Measurements from ENCODE around the gene PPP2CA.
"Not testable (repeated sequence)": the region's sequence is repeated elsewhere in the genome, so short reads cannot be mapped to it uniquely, and the experiment has no call there.

PPP2CA gene

DNA sequence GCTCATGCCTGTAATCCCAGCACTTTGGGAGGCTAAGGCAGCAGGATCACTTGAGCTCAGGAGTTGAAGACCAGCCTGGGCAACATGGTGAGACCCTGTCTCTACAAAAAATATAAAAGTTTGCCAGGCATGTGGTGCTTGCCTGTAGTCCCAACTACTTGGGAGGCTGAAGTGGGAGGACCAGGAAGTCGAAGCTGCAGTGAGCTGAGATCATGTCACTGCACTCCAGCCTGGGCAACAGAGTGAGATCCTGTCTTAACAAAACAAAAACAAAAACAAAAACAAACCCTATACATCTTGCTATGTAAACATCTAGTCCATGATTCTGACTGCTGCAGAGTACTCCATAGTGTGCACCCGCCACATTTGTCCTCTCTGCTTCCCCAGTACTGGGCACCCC is 19.8 kb upstream of the PPP2CA start:
- DNase-seq (ENCODE audit: low read depth in 3 of 3), result no peak

DNA sequence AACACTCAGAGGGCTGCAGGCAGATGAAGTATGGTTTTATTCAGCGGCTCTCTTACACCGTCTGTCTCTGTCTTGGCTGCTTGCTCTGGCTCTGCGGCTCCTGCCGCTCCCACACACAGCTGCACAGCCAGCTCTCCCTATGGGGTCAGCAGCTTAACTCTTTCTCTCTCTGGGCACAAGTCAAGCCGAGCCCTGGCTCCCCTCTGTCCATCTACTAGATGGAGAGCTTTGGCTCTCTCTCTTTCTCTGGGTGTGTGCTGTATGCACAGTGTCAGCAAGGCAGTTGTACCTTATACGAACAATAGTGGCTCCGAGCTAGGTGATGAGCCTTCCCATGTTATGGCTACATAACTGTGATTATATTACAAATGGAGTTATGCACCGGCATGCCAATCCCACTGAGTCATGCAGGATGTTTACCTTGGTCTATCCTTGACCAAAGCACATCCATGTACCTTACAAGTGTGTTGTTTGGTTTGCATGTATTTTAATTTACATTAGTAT is 19.3 kb upstream of the PPP2CA start:
- no peak for DNase-seq (ENCODE audit: low read depth in 3 of 3)

DNA sequence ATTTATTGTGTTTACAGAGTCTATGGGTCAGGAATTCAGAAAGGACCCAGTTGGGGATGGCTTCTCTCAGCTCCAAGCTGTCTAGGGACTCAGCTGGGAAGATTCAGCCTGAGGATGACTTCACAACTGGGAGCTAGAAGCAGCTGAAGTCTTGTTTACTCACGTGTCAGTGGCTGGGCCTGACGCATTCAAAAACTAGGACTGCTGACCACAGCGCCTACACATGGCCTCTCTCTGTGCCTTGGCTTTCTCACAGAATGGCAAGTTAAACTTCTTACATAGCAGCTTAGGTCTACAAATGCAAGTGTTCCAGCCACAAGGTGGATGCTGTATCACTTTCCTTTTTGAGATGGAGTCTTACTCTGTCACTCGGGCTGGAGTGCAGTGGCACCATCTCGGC is 16.3 kb upstream of the PPP2CA start:
- DNase-seq (ENCODE audit: low read depth in 3 of 3), result no peak

DNA sequence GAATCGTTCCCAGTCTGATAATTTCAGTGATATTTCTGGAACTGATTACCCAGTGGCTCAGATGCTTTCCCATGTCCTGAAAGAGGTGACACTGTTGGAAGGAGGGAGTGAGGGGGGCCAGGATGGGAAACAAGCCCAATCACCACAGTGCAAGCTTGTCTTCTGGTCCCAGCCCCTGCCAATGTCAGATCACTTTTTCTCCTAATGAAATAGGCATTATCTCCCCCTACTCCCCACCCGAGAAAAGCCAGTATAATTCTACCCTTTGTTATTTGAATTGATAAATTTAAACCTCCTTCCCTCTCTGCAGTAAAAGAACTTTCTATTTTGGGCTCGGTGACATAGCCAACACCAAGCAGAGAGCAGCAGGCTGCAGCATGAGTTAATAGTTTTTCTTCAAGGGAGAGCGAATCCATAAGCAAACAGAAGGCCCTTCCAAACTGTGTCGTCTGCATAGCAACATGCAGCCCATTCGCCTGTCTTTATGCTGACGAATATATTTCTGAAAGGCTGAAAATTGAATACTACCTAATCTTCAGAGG is 14.6 kb upstream of the PPP2CA start:
- no peak for DNase-seq (ENCODE audit: low read depth in 3 of 3)

DNA sequence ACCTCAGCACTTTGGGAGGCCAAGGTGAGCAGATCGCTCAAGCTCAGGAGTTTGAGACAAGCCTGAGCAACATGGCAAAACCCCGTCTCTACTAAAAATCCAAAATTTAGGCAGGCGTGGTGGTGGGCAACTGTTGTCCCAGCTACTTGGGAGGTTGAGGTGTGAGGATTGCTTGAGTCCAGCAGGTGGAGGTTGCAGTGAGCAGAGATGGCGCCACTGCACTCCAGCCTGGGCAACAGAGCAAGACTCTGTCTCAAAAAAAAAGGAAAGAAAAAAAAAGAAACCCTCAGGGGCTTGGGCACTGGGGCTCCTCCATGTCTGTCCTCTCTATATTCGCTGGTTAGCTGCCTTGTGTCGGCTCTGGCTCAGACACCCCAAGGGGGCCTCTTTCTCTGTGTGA is 10.9 kb upstream of the PPP2CA start:
- DNase-seq (ENCODE audit: low read depth in 3 of 3), result no peak

DNA sequence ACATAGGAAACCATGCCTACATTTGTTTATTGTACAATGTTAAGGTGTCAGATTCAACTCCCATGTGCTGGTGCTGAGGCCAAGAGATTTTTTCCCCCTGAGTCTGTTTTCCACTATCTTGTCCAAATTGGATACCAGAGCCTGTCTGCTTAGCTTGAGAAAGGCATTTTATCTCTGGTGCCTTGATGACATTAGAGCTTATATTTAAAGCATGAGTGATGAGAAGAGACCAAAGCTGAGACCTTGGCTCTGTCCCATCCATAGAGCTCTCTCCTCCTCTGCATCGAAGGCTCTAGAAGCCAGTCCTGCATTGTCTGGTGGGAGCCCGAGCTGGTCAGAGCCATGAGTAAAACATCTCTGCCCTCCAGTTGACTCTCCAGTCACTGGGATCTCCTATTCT is 10.4 kb upstream of the PPP2CA start:
- DNase-seq (ENCODE audit: low read depth in 3 of 3), result no peak

DNA sequence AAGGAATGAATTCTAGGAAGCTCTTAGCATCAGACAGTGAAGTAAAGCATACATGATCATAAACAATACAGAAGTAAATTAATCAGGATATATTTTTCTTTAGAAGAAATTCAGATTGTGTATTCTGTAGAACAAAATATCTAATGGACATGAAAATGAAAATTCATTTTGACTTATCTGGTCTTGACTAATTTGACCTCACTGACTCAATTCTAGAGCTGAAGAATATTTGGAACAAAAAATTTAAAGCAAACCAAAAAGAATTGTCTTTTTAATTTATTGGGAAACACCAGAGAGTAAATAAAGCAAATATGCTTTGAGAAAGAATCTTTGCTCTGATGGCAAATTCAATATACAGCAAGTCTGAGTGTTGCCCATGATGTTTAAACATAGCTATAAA is 2.8 kb upstream of the PPP2CA start:
- DNase-seq (ENCODE audit: low read depth in 3 of 3), result no peak

DNA sequence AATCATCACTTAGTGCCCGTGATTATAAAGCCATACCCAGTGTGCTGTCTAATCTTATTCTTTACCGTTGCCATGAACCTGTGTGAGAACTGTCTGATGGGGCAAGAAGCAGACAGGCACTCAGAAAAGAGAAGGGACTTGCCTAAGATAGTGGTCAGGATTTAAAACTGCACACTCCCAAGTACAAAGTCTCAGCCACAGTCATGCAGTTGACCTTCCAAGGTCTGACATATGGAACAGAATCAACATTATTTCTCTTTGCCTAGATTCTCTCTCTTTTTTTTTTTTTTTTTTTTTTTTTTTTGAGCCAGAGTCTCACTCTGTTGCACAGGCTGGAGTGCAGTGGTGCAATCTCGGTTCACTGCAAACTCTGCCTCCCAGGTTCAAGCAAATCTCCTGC is 1.9 kb upstream of the PPP2CA start:
- no peak for DNase-seq (ENCODE audit: low read depth in 3 of 3)

DNA sequence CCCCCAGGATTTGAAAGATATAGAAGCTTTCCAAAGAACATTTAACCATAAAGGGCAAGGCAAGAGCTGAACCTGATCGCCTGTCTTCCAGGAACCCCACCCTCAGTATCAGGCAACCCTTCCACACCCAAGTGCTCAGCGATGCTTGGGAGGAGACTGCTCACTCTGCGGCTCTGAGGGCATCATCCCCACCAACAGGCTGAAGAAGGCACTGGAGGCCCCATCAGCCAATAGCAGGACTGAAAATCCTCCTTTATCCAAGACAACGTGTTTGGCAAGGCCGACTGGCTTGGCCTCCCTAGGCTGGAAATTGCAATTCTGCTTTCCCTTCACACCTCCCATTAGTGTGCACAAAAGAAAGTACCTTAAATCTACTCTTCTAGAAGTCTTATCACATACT is 1.4 kb upstream of the PPP2CA start:
- no peak for DNase-seq (ENCODE audit: low read depth in 3 of 3)

DNA sequence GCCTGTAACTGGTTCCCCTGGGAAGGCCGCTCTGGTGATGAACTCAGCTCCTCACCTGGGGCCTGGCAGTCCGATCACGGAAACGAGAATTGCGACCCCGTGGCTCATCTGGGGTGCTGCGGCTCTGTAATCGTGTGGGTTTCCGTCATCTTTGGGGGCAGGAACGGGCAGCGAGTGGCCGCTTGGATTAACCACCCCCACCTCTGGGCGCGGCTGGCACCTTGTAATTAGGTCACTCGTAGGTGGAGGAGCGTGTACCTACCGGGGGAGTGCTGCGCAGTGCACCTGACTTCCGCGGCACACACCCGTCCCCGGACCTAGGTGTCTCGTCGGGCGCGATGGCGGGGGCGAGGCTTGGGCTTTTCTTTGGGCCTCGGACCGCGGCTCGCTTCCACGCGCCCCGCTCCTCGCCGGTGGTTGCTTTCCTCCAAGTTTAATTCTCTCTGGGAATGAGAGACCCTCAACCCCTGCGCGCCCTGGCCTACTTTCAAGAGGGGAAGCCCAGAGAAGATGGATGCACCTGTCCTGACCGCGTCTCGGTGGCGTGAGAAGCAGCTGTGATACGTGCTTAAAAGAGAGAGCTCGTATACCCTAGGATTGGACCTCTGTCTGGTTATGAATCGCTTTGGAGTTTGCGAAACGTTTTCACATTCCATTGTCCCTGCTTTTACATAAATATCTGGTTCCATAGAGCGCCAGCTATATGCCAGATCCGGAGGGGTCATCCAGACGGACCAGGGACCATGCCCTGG is 744 bp upstream of the PPP2CA start:
- DNase-seq (ENCODE audit: low read depth in 3 of 3), result peak in 1 of 3 donors; percentile 53

DNA sequence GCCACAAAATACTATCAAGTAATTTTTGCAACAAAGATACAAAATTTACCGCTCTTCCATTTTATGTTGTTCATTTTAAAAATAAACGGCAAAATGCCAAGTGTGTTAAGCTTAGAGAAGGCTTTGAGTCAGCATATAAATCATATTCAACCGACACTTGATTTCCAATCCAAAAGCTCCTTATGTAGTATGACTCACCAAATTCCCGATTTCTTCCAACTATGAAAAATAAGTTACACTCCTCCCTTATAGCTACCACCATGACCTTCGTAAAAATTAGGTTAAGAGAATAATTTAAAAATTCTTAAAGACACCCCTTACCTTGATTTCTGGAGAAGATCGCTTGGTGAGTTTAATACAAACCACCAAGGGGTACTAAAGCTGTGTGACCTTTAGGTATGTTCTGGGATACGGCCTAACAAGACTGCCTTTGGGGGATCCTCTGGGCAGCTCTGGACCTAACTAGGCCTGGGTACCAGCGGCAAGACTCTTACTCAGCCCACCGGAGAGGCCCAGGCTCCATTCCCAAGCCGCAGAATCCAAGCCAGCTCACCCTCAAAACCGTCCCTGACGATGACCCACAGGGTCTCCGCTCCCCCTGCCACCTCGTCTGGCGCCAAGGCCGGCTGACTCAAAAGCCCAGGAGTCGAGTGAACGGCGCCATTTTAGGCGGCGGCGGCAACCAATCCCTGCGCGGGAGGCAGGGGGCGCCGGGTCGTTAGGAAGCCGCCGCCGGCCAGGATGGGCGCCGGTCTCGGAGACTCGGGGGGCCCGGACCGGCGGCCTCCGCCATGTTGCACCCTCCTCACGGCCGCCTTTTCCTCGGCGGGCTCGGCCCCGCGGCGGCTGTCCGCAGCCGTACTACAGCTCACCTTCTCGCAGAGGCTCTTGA is 739 bp downstream of the PPP2CA start:
- DNase-seq (ENCODE audit: low read depth in 3 of 3), result peak; percentile 41 to 65 (median 48)

DNA sequence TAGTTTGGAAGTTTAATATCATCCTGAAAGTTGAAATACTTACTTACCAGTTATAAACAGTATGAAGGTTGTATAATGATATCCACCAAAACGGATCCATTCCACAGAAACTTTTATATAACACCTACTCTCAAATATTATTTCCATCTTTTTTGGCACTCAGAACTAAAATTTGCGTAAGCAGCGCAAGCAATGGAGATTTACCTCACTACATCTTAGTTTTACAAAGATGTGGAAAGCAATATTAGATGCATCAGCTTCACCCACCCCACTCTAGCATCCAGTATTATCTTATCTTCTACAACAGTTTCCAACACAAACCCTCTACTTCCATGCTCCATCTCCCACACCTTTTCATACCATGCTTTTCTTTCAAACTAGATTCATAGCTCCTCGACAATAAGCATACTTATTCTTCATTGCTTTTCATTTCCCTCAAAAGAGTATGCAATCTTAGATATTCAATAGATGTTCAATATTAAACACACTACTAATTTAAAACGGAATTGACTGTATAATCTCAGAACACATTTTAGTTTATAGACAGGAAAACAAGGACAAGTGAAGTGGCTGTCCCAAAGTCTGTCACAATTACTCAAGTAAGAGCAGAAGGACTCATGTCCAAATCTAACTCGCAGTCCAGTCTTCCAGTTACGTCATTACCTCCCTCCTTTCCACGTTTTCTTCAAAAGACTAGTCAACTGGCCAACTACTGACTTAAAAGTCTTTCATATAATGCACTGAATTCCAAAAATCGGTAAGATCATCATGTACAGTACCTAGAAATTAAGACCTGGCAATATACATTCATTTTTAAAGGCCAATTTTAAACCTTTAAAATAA is 2.2 kb downstream of the PPP2CA start:
- DNase-seq (ENCODE audit: low read depth in 3 of 3), result no peak

DNA sequence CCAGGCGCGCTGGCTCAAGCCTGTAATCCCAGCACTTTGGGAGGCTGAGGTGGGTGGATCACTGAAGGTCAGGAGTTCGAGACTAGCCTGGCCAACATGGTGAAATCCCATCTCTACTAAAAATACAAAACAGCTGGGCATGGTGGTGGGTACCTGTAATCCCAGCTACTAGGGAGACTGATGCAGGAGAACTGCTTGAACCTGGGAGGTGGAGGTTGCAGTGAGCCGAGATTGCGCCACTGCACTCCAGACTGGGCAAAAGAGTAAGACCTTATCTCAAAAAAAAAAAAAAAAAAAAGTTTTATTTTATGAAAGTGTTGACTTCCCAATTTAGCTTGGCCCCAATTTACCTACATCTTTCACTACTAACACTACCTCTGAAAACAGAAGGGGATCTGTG is 4.2 kb downstream of the PPP2CA start:
- not testable (repeated sequence) for DNase-seq (ENCODE audit: low read depth in 3 of 3)

DNA sequence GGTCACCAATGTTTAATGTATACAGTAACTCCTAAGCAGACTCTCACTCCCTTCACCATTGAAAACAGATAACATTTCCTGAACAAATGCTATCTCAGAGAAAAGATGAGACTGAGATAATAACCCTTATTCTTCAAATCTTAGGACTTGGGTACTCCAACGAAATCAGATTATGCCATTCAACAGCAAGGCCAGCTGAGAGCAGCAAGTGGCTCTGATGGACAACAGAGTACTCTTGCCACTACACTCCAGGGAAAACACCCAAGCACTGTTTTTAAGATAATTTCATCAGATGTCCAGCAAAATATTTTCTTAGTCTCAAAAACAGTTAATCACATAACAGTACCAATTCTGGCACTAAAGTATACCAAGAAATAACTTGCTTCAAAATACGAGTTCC is 10.1 kb downstream of the PPP2CA start:
- no peak for DNase-seq (ENCODE audit: low read depth in 3 of 3)

DNA sequence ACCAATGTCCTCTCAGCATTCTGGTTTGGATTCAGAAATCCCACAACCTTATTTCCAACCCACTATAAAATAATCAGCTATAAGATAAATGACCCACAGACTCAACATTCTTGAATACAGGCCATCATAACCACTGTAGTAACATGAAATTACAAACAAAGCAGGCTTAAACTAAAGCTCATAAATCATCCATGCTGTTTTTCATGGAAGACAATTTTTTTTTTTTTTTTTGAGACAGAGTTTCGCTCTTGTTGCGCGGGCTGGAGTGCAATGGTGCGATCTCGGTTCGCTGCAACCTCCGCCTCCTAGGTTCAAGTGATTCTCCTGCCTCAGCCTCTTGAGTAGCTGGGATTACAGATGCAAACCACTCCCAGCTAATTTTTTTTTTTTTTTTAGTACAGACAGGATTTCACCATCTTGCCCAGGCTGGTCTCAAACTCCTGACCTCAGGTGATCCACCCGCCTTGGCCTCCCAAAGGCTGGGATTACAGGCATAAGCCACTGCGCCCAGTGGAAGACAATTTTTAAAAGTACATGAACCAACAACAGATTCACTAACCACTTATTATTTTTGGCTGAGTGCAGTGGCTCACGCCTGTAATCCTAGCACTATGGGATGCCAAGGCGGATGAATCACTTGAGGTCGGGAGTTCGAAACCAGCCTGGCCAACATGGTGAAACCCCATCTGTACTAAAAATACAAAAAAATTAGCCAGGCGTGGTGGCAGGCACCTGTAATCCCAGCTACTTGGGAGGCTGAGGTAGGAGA is 14.4 kb downstream of the PPP2CA start:
- DNase-seq (ENCODE audit: low read depth in 3 of 3), result not testable (repeated sequence)

DNA sequence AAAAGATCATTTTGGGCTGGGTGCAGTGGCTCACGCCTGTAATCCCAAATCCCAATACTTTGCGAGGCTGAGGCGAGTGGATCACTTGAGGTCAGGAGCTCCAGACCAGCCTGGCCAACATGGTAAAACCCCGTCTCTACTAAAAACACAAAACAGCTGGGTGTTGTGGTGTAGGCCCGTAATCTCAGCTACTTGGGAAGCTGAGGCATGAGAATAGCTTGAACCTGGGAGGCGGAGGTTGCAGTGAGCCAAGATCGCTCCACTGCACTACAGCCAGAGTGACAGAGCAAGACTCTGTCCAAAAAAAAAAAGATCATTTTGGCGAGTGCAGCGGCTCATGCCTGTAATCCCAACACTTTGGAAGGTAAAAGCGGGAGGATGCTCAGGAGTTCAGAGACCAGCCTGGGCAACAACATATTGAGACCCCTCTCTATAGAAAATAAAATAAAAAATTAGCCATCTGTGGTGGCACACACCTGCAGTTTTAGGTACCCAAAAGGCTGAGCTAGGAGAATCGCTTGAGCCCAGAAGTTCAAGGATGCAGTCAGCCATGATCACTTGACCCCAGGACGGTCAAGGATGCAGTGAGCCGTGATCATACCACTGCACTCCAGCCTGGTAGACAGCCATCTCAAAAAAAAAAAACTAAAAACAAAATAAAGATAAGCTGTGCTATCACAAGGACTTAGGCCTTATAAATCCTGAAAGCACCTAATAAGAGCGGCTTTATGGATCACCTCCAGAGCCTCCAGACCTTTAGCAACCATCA is 16.2 kb downstream of the PPP2CA start:
- DNase-seq (ENCODE audit: low read depth in 3 of 3), result no peak

DNA sequence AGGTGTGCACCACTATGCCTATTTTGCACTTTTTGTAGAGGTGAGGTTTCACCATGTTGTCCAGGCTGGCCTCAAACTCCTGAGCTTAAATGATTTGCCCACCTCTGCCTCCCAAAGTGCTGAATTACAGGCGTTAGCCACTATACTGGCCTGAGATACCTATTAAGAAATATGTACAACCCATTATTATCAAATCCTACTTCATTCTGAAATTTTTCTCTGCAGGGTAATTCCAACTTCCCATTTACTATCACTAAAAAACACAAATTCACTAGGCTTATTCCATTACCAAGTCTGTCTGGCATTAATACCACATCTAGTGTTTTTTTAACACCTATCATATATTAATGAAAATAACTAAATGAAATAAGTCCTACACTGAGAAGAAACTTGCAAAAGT is 18.2 kb downstream of the PPP2CA start:
- no peak for DNase-seq (ENCODE audit: low read depth in 3 of 3)

DNA sequence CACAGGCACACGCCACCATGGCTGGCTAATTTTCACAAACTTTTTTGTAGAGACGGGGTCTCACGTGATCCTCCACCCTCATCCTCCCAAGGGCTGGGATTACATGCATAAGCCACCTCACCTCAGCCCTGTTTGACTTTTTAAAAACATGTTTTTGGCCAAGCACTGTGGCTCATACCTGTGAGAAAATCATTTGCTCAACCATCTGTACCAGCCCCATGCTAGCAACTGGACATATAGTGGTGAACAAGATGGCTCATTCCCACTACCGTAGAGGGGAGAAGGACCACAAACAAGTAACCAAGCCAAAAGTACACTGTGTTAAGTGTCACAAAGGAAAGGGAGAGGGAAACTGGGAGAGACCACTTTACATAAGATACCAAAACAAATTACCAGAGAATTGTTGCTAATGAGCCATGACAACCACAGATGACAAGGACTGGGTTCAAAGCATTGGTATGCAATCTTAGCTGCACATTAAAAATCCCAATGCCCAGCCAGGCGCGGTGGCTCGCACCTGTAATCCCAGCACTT is 19.2 kb downstream of the PPP2CA start:
- DNase-seq (ENCODE audit: low read depth in 3 of 3), result no peak

DNA sequence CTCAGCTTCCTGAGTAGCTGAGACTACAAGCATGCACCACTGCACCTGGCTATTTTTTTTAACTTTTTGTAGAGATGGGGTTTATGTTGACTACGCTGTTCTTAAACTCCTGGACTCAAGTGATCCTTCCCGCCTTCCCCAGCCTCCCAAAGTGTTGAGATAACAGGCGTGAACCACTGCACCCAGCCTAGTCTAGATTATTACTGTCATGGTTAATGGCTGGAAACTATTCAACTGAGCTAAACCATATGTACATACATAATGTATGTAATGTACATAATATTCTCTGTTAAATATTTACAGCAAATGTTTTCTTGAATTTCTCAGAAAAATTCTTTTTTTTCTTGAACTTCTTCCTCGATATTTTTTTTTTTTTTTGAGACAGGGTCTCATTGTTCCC is 21.3 kb downstream of the PPP2CA start:
- DNase-seq (ENCODE audit: low read depth in 3 of 3), result no peak

DNA sequence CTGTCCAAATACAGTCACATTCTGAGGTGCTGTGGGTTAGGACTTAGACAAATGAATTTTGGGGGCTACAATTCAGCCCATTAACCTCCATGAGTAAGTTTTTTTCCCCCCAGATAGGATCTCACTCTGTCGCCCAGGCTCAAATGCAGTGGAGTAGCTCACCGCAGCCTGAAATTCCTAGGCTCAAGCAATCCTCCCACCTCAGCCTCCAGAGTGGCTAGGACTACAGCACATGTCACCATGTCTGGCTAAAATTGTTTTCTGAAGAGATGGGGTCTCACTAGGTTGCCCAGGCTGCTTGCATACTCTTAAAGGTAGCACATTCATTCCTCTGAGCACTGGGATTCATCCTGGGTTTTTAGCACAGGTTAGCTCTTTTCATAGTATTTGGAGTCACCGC is 22.2 kb downstream of the PPP2CA start:
- DNase-seq (ENCODE audit: low read depth in 3 of 3), result no peak
